HG02840 (cell line): ENCODE results near the gene RPL36A.

Experiments
- ATAC-seq: cut with Tn5 transposase; IDR thresholded peaks from one replicate; pipeline ENCODE4 v1.9.1; 2021; ENCODE audit warnings: mild to moderate bottlenecking, moderate library complexity, moderate number of reproducible peaks; ENCODE audit not compliant: unreplicated experiment, low FRiP score

The RPL36A gene

DNA sequence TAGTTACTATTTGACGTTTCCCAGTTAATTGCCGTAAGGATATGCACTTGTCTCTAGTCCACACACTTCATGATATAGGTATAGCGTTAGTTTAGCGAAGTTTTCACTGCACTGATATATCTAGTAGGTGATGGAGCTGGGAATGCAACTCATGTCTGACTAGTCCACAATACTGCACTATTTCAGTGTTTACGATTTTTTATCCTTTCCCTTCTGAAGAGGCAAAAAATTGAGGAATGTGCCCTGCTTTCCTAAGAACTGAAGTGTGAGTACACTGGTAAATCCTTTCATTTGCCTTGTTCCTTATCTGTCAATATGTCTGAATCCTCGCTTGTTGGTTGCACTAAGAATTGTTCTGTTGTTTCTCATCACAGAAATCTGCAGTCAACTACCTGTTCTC lies 1.0 kb downstream of the RPL36A start:
- no peak for ATAC-seq

DNA sequence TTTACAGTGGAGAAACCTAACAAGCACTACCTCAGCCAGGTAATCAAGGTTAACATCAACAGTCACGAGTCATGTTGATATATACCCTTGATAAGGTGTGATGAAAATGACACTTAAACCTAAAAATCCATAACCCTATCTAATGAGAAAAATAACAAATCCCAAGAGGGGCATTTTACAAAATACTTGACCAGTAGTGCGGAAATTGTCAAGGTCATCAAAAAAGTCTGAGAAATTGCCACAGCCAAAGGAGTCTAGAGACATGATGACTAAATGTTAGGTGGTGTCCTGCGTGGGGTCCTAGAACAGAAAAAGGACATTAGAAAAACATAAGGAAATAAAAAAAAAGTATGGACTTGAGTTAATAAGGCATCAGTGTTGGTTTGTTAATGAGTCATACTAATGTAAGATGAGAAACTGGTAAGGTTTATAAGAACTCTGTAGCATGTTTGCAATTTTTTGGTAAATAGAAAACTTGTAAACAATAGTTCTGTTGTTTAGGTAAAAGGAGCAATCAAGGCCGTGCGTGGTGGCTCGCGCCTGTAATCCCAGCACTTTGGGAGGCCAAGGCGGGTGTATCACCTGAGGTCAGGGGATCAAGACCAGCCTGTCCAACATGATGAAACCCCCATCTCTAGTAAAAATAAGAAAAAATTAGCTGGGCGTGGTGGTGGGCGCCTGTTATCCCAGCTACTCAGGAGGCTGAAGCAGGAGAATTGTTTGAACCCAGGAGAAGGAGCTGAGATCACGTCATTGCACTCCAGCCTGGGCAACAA lies 2.9 kb downstream of the RPL36A start:
- no peak for ATAC-seq

DNA sequence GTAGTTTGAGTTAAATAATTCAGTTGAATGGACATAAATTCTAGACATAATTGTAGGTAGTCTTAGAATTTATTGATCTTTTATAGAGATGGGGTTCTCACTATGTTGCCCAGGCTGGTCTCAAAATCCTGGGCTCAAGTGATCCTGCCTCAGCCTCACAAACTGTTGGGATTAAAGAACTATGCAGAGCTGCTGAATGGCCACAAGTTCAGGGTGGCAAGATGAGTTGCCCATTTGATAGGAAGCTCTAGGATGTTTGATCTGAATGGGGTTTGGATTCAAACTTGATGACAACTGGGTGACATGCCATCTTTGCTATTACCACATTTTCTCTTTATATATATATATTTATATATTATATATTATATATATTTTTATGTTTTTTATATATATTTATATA lies 3.6 kb downstream of the RPL36A start:
- no peak for ATAC-seq

DNA sequence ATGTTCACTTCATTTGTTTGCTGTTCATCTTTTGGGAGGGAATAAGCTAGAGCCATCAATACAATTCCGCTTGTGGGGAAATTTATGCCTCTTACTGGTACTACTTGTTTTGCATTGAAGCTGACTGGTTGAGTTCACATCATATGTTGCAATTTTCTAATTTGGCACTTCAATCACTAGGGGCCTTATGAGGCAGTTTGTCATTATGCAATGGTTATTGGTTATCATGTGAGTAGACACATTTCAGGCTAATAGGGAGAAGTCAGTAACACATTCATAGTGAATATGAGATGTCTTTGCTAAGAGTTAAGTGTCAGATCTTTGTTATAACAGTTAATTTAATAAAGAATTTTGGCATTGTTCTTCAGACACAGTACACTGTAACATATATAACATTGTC lies 5.0 kb downstream of the RPL36A start:
- ATAC-seq: no peak

DNA sequence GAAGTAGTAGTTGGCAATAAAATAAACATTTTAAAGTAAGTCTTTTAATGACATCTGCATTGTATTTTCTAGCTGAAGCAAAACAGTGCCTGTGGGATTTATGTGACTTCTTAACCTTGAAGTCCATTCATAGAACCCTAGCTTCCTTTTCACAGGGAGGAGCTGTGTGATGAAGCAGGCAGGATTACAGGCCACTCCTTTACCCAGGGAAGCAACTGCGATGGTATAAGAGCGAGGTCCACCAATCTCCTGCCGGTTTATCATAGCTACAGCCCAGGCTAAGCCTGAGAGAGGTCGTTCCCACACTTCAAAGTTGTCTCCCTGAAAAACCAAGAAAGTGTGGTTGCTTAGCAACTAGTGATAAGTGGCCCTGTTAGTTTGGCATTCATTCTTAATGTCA lies 7.0 kb downstream of the RPL36A start:
- ATAC-seq: no peak

DNA sequence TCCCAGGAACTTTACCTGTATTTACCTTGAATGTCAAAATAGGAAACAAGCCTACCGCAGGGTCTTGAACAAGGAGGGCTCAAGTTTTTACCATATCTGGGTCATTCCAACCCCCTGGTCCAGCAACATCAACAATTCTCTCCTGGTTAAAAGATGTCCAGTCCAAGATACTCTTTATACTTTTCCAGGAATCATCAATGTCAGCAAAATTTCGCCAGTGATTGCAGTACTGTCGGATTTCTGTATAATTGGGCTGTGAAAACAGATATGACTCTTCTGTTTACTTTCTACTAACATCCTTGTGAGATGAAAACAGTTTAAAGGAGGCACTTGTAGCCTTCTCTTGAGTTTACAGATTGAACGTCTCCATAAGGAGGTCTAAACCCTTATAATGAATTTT lies 7.9 kb downstream of the RPL36A start:
- no peak for ATAC-seq

DNA sequence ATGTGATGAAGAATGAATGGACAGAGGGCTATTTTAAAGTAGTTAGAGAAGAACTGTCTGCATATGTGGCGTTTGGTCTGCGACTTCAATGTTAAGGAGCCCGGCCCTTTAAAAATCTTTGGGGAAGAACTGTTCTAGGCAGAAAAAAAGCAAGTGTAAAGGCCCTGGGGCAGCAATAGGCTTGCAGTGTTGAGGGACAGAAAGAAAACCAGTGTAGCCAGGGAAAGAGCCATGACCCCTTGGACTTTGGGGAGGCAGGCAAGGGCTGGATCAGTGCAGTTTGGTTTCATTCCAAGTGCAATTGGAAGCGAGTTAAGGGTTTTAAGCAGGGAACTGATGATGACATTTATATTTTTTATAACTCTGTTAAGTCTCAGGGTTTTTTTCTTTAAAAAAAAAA lies 9.0 kb downstream of the RPL36A start:
- ATAC-seq: no peak

DNA sequence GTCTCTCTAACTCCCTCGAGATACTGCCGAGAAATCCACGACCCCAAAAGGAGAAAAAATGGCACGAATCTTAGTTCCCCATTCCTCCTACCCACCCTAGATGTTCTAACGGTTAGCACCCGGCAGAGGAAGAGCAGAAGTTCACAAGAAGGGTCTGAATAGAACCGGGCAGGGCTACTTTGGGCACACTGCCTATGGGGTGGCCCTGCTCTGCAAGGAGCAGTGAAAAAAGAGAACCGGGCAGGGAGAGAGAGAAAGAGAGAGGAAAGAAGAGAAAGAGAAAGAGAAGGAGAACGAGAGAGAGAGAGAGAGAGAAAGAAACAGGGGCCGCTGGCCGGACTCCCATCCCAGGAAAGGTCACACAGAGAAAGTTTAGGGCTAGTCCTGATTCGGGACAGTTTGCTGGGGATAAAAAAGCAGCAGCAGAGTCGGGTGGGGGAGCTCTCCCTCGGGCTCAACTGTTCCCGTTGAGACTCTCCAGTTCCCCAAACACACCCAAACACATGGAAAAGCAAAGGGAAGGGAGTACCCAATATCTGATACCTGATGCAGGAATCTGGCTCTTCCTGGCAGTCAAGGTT lies 16.4 kb downstream of the RPL36A start:
- ATAC-seq: peak; percentile 2

DNA sequence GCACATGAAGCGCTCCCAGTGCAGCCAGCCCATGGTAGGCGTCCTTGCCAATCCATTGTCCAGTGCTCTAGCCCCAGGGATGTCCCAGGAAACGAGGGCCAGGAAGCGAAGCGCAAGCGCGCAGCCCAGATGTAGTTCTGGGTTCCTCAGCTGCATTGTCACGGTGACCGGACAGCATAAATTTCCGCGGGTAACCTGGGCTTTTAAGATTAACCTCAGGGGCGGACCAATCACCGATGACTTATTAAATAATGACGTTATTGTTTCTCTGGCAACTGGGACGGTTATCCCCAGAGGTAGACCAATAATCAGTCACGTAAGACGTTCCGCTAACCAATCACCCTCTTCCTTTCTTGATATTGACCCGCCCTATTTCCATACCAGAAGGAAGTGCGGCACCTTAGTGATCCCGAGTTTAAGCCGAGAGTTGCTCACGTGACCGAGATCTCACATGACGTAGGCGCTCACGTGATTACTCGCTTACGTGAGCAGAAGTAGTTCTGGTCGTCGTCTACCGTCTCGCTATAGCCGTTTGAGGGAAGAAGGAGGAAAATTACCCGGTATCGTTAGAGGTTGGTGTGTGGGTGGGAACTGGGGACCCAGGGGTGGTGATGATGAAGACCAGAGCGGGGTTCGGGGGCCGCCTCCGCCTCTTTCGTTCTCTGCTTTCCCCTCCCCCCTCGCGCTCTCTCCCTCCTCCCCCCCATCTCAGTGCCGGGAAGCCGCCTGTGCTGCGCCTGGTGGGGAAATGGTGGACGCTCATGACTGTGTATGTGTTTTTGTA lies 17.1 kb downstream of the RPL36A start, which contains the start of the genes GLA and HNRNPH2:
Gene GLA, minus strand, starts transcription at position 178 of the 784 bp plus-strand sequence. Its CDS starts 22 bp downstream, at position 156.
Gene HNRNPH2, plus strand, starts transcription at position 475 of the 784 bp plus-strand sequence. CDS start 3,767 bp downstream, outside the sequence.
- peak; percentile 97 for ATAC-seq

DNA sequence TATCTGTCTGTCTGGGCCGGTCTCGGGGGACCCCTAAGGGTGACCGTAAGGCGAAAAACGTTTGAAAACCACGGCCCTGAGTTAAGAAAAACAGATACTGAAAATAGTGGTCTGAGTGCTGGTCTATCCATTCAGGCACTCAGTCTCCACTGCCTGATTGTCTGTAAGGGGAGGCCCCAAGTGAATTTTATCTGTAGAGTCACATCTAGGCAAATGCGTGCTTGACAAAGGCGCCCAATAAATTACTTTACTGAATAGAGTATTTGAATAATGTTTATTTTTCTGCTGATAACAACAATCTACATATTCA lies 17.7 kb downstream of the RPL36A start:
- ATAC-seq: peak; percentile 27

DNA sequence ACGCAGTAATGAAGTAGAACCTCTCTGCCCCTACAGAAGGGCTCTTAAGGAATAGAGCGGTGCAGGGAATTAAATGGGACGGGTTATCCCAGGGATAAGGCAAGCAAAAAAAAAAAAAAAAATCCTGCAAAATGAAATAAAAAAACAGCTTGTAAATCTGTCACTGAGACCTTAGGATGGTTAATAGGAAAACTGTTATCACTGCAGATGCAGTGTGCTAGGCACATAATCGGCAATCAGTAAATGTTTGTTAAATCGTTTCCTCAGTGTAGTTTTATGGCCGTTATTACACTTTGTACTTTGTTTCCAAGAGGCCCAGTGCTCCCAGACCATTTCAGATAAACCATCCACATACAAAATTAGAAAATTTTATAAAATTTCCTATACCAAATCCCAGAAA lies 18.2 kb downstream of the RPL36A start:
- no peak for ATAC-seq

DNA sequence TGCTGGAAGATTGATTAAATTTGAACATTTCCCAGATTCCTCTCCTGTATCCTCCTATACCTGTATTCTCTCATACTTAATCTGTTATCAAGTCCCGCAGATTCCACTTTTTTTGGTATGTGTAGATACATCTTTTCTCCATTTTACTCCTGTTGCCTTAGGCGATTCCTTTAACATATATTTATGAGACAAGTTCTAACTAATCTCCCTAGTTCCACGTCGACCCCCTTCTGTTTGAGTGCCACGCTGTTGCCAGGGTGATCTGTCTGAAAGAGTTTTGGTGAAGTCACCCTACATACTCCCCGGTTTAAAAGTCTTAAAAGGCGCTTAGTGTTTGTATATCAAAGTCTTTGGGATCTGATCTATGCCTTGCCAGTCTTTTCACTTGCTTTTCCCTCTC lies 19.6 kb downstream of the RPL36A start:
- no peak for ATAC-seq

DNA sequence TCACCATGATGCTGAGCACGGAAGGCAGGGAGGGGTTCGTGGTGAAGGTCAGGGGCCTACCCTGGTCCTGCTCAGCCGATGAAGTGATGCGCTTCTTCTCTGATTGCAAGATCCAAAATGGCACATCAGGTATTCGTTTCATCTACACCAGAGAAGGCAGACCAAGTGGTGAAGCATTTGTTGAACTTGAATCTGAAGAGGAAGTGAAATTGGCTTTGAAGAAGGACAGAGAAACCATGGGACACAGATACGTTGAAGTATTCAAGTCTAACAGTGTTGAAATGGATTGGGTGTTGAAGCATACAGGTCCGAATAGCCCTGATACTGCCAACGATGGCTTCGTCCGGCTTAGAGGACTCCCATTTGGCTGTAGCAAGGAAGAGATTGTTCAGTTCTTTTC lies 21.2 kb downstream of the RPL36A start:
- no peak for ATAC-seq

DNA sequence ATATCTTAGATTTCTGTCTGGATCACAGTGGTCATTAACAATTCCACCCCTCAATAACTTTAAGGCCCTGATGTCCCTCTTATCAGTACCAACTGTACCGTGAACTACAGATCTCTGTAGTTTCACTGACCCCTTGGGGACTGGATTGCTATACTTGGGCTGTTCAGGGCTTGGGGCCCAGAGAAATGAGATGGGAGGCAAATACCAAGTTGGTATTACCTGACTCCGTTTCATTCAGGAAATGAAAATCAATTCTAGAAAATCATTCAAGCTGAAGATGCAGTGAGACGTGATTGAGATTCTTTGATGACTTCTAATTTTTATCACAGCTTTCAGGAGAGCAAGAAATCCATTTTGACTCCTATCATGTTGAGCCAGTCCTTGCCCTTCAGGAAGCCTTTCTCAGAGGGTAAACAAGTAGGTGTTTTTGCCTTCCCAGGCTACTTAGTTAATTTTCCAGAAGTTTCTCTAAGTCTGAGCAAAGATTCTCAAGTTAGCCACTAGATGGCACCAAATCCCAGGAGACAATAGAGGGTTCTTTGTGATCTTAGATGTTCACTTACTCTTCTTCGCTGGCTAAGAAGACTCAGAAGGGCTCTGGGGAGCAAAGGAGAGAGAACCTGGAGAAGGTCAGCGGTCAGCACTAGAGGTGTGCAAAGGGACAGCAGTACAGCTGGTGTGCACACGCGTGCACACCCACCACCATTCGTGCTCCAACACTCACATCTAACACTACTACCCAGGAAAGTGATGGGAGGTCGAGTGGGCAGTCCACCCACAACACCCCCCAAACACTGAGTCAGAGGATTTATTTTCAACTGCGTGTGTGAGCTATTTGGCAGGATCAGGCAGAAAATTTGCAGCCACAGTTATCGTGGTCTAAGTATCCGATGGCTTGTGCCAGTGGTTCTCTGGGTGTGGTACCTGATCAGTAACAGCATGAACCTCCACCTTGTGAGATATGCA lies 24.7 kb downstream of the RPL36A start:
- peak; percentile 66 for ATAC-seq

DNA sequence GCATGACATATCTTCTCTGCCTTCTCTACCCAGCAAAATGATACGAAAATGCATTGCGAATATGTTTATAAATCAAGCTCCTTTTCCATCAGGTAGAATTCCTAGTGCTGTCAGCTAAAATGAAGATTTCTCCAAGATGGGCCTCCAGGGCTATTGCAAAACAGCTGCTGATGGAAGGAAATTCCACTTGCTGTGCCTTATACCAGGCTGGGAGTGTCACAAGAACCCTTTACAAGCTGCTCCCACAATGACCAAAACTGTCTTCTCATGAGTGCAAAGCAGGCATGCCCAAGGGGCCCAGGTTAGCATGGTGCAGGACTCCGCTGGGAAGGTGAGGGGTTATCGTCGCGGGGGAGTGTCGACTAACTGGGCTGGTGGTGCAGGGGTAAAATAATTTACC lies 25.9 kb downstream of the RPL36A start:
- ATAC-seq: no peak

DNA sequence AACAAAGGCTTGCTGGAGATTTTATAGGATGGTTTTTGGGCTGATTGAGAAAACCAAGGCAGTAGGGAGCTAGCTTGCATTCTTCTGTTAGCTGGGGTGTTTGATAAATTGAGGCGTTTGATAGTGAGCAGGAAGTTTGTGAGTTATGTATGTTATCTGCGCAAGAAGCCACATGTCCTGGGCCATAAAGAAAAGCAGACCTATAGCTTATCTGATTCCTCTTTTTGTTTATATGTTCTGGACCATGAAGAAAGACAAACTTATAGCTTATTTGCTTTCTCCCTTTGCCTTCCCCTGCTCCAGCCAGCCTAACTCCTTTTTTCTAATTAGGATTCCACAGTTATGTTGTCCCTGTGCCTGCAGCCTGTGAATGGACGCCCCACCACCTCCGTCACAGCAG lies 26.4 kb downstream of the RPL36A start:
- no peak for ATAC-seq

DNA sequence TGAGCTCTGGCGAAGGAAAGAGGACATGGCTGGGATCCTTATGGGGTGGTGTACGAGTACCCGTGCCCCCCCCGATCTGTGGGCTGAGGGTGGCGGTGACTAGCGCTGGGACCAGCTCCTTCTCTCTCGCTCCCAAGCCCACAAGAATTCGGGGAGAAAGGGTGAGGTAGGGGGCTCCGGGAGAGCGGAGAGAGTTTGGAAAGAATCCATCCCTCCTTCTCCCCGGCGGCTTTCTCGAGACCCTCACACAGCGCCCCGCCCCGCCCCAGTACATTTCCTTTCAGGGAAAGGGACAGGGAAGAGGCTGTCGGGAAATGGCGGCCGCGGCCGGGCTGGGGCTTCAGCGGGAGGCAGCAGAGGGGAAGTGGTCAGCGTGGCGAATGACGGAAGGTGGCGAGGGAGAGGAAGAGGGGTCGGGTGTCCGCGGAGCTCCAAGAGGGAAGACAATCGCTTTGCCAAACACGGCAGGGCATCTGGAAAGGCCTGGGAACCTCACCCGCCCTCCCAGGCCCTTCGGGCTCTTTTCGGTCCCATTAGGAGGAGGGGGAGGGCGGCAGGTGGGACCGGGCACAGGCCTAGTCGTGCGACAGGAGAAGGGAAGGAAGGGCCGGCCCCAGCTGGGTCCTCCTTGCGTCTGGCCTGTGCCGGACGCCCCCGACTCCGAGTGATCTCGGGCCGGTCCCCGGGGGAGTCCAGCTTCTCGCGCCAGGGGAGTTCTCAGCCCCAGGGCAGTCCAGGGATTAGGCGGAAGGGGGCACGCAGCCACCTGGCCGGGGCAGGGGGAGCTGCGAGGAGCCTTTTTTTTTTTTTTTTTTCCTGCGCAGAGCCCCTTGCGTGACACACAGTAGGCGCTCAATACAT lies 27.4 kb downstream of the RPL36A start:
- ATAC-seq: no peak

DNA sequence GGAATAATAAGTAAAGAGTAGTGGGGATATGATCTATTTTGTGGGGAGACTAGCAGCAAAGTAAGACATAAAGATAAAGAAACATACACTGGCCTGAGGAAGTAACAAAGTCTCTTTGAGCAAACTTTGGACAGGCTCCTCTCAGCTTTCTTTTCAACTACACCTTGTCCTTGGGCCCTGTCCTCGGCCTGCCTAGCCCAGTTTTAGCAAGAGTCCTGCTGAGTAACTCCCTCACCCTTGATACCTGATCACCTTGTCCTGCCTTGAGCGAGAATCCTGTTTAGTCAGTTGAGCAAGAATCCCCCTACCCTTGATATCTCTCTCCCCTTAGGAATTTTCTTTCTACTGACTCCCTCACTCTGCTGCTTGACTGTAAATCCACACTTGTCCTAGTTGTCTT lies 28.7 kb downstream of the RPL36A start:
- no peak for ATAC-seq

DNA sequence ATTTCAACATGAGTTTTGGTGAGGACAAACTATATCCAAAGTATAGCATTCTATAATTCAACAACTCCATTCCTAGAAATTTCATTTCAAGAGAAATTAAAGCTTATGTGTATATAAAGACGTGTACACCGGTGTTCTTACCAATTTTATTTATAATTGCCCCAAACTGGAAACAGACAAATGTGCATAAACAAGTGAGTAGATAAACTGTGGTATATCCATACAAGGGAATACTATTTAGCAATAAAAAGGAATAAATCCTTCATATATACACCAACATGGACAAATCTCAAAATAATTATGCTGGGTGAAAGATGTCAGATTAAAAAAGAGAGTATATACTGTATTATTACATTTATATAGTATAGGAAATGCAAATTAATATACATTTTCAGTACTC lies 37.1 kb downstream of the RPL36A start:
- no peak for ATAC-seq
